Ishikawa (cell line): Measurements from ENCODE around the gene CCDC27.

ENCODE experiments used
- CEBPB ChIP-seq: IDR thresholded peaks from 2 replicates; pipeline ENCODE4 v1.6.1; 2012
- CREB1 ChIP-seq: IDR thresholded peaks from 2 replicates; pipeline ENCODE4 v1.6.1; 2012; ENCODE audit warnings: low read depth
- EGR1 ChIP-seq: IDR thresholded peaks from 2 replicates; pipeline ENCODE4 v1.6.1; 2012
- EP300 ChIP-seq: IDR thresholded peaks from 2 replicates; pipeline ENCODE4 v1.6.1; 2012; ENCODE audit warnings: borderline replicate concordance
- FOXM1 ChIP-seq: IDR thresholded peaks from 2 replicates; pipeline ENCODE4 v1.6.1; 2012; ENCODE audit warnings: low read depth, borderline replicate concordance
- NFIC ChIP-seq: IDR thresholded peaks from 2 replicates; pipeline ENCODE4 v1.6.1; 2012
- RAD21 ChIP-seq: IDR thresholded peaks from 2 replicates; pipeline ENCODE4 v1.6.1; 2012; ENCODE audit warnings: low read depth
- TAF1 ChIP-seq: IDR thresholded peaks from 2 replicates; pipeline ENCODE4 v1.6.1; 2012; ENCODE audit warnings: low read depth, mild to moderate bottlenecking
- TCF12 ChIP-seq: IDR thresholded peaks from 2 replicates; pipeline ENCODE4 v1.6.1; 2012; ENCODE audit warnings: low read depth
- TEAD4 ChIP-seq: IDR thresholded peaks from 2 replicates; pipeline ENCODE4 v1.6.1; 2012
- YY1 ChIP-seq: IDR thresholded peaks from 2 replicates; pipeline ENCODE4 v1.6.1; 2012; ENCODE audit warnings: low read depth
- ZBTB7A ChIP-seq: IDR thresholded peaks from 2 replicates; pipeline ENCODE4 v1.6.1; 2012; ENCODE audit warnings: low read depth
- TF ChIP-seq, protein P1 (sequence below): IDR thresholded peaks from 2 replicates; pipeline ENCODE4 v1.6.1; 2012
- TF ChIP-seq, protein P2 (sequence below): IDR thresholded peaks from 2 replicates; pipeline ENCODE4 v1.6.1; 2012; ENCODE audit warnings: low read depth, mild to moderate bottlenecking
- TF ChIP-seq, protein P3 (sequence below): IDR thresholded peaks from 2 replicates; pipeline ENCODE4 v1.6.1; 2012

The CCDC27 gene

GRCh38 chr1:3817821-3818597 lies 65.8 kb downstream of the CCDC27 start:
- TF ChIP-seq CREB1 (no peak), TAF1 (no peak), FOXM1 (no peak), TEAD4 (no peak), EP300 (no peak), NFIC (no peak), CEBPB (no peak), RAD21 (no peak), TCF12 (no peak), ZBTB7A (no peak), EGR1 (no peak), YY1 (no peak)
- TF ChIP-seq, protein P1, sequence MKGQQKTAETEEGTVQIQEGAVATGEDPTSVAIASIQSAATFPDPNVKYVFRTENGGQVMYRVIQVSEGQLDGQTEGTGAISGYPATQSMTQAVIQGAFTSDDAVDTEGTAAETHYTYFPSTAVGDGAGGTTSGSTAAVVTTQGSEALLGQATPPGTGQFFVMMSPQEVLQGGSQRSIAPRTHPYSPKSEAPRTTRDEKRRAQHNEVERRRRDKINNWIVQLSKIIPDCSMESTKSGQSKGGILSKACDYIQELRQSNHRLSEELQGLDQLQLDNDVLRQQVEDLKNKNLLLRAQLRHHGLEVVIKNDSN: no peak
- TF ChIP-seq, protein P2, sequence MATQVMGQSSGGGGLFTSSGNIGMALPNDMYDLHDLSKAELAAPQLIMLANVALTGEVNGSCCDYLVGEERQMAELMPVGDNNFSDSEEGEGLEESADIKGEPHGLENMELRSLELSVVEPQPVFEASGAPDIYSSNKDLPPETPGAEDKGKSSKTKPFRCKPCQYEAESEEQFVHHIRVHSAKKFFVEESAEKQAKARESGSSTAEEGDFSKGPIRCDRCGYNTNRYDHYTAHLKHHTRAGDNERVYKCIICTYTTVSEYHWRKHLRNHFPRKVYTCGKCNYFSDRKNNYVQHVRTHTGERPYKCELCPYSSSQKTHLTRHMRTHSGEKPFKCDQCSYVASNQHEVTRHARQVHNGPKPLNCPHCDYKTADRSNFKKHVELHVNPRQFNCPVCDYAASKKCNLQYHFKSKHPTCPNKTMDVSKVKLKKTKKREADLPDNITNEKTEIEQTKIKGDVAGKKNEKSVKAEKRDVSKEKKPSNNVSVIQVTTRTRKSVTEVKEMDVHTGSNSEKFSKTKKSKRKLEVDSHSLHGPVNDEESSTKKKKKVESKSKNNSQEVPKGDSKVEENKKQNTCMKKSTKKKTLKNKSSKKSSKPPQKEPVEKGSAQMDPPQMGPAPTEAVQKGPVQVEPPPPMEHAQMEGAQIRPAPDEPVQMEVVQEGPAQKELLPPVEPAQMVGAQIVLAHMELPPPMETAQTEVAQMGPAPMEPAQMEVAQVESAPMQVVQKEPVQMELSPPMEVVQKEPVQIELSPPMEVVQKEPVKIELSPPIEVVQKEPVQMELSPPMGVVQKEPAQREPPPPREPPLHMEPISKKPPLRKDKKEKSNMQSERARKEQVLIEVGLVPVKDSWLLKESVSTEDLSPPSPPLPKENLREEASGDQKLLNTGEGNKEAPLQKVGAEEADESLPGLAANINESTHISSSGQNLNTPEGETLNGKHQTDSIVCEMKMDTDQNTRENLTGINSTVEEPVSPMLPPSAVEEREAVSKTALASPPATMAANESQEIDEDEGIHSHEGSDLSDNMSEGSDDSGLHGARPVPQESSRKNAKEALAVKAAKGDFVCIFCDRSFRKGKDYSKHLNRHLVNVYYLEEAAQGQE: no peak
- TF ChIP-seq, protein P3, sequence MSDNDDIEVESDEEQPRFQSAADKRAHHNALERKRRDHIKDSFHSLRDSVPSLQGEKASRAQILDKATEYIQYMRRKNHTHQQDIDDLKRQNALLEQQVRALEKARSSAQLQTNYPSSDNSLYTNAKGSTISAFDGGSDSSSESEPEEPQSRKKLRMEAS: no peak

DNA sequence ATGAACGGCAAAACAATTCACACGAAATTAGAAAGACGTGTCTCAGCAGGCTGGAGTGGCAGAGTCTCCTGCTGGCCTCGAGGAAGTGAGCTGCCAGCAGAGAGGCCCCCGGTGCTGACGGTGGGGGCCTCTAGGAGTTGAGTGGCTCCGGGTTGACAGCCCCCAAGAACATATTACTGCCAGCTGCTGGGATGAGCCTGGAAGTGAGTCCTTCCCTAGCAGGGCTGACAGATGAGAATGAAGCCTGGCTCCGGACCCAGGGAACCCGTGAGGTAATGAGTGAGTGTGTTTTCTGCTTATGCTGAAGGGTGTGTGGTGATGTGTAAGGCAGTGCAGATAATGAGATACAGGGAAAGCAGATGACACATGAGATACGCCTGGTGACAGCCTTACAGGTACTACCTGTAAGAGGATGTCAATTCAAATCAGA lies 67.5 kb downstream of the CCDC27 start:
- TF ChIP-seq YY1 (no peak), RAD21 (no peak), EP300 (no peak), NFIC (no peak), ZBTB7A (no peak), FOXM1 (no peak), CEBPB (no peak), TEAD4 (no peak), TCF12 (no peak), CREB1 (no peak)
- TF ChIP-seq, protein P2: no peak
- TF ChIP-seq, protein P3: no peak

- TF ChIP-seq YY1: no peak
- TF ChIP-seq, protein P1: no peak
- TF ChIP-seq TCF12: no peak
- no peak for TF ChIP-seq ZBTB7A
- TF ChIP-seq, protein P2: no peak
- no peak for TF ChIP-seq NFIC
- no peak for TF ChIP-seq FOXM1
- no peak for TF ChIP-seq EP300
Measured at GRCh38 chr1:3820316-3820715, 68.1 kb downstream of the CCDC27 start.

DNA sequence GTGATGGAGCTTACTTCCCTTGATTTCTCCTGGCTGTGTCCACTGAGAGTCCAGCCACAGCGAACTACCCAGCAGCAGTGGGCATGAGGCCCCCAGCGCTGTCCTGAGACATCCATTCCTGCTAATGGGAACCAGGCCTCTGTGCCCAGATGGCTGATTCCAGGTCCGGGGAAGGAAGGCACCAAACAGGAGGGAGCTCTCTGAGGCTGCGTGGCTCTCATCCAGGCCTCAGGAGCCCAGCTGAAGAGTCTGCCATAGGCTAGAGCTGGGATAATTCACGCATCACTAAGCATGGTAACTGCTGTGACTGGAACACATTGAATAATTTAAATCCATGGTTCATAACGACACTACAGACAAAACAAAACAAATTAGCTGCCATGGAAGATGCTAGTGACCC lies 68.8 kb downstream of the CCDC27 start:
- no peak for TF ChIP-seq TCF12
- TF ChIP-seq EGR1: no peak
- TF ChIP-seq NFIC: no peak
